HCT116 (cell line): ENCODE measurements around the gene IQCF6. TPM values are rescaled to one million over a fixed set of nuclear protein-coding genes. Genes with fewer than 3 reads are reported as not detected.

Experiments used
- ATAC-seq: fragments of 200-7000 bp; cut with Tn5 transposase; 2 replicates; pipeline ENCODE4 v1.9.1; 2020; ENCODE audit warnings: mild to moderate bottlenecking, moderate library complexity
- Bru-seq: library from RNA; stranded (reverse); fragments of 400-500 nt; gene quantifications from one replicate; lab custom pipeline; 2021; lab: Mats Ljungman, UMichigan
- BruChase-seq, 2 experiments: library from RNA; stranded (reverse); fragments of 400-500 nt; gene quantifications; one replicate each; lab custom pipeline; 2021; lab: Mats Ljungman, UMichigan
- BruUV-seq: library from RNA; stranded (reverse); fragments of 400-500 nt; replicated peaks from 2 replicates; lab custom pipeline; 2021; lab: Mats Ljungman, UMichigan
- CTCF ChIA-PET: fragments of 300-600 bp; sonication (Branson Sonifier 250); formaldehyde crosslinking; loops from one replicate; lab custom pipeline; 2021; ENCODE audit warnings: antibody characterized with exemption; lab: Charles Lee
- POLR2A ChIA-PET: fragments of 300-600, 350-600 bp; sonication (Branson Sonifier 250); formaldehyde crosslinking; loops from one replicate; lab custom pipeline; 2021; ENCODE audit warnings: antibody characterized with exemption; lab: Charles Lee
- RAD21 ChIA-PET, 2 experiments: fragments of 300-600 bp; sonication (Branson Sonifier 250); formaldehyde crosslinking; loops; one replicate each; lab custom pipeline; 2023; ENCODE audit warnings: low total read pairs in 2 of 2; ENCODE audit not compliant: uncharacterized antibody in 2 of 2, unreplicated experiment in 2 of 2, low non-redundant PET in 1 of 2; lab: Charles Lee
- DNase-seq: peaks from one replicate; pipeline ENCODE4 v3.0.0-alpha.2; 2010; ENCODE audit warnings: low read depth, low spot score
- H2AFZ ChIP-seq: fragments of 200-600 bp; shearing (Covaris generic), sonication (generic); 2 replicates; pipeline ENCODE4 v1.6.1; 2017; ENCODE audit warnings: low read depth, mixed run types, mixed read lengths, antibody characterized with exemption, low read length; ENCODE audit not compliant: poor library complexity, severe bottlenecking
- H3K27ac ChIP-seq: 2 replicates; pipeline ENCODE4 v1.5.1; 2012; ENCODE audit warnings: low read depth, low read length
- H3K27me3 ChIP-seq: fragments of 200-600 bp; sonication (generic); 2 replicates; pipeline ENCODE4 v1.6.1; 2016; ENCODE audit warnings: mixed run types, low read length, mixed read lengths; ENCODE audit not compliant: insufficient read depth
- H3K36me3 ChIP-seq, 2 experiments: fragments of 200-500 bp in 1 of 2; fragments of 200-600 bp in 1 of 2; sonication (Bioruptor generic) in 1 of 2; sonication (generic) in 1 of 2; 2 replicates each; pipeline versions ENCODE4 v1.5.1 to v1.6.1; 2014 to 2016; ENCODE audit warnings: low read length in 2 of 2, inconsistent platforms in 1 of 2, mixed read lengths in 1 of 2, mixed run types in 1 of 2; ENCODE audit not compliant: insufficient read depth in 2 of 2, control insufficient read depth in 1 of 2
- H3K4me1 ChIP-seq, 2 experiments: fragments of 200-600 bp in 1 of 2; sonication (generic) in 1 of 2; 2 replicates each; pipeline versions ENCODE4 v1.5.1 to v1.6.1; 2012 to 2017; ENCODE audit warnings: low read length in 2 of 2, inconsistent platforms in 1 of 2, mild to moderate bottlenecking in 1 of 2, mixed read lengths in 1 of 2, mixed run types in 1 of 2, moderate library complexity in 1 of 2; ENCODE audit not compliant: insufficient read depth in 2 of 2, control insufficient read depth in 1 of 2
- H3K4me2 ChIP-seq: fragments of 200-600 bp; sonication (generic); 2 replicates; pipeline ENCODE4 v1.6.1; 2017; ENCODE audit warnings: mixed run types, low read length, mixed read lengths
- H3K4me3 ChIP-seq, 2 experiments: fragments of 200-600 bp in 1 of 2; sonication (generic) in 1 of 2; replicated peaks in 1 of 2; 2 replicates each; pipeline ENCODE4 v1.5.1; 2011 to 2016; ENCODE audit warnings: low read length in 2 of 2, control low read depth in 1 of 2, low read depth in 1 of 2, mild to moderate bottlenecking in 1 of 2, mixed read lengths in 1 of 2, mixed run types in 1 of 2
- H3K79me2 ChIP-seq: fragments of 200-600 bp; sonication (generic); 2 replicates; pipeline ENCODE4 v1.6.1; 2017; ENCODE audit warnings: mild to moderate bottlenecking, mixed run types, low read length, moderate library complexity, mixed read lengths; ENCODE audit not compliant: insufficient read depth
- H3K9ac ChIP-seq: fragments of 200-600 bp; sonication (generic); 2 replicates; pipeline ENCODE4 v1.6.1; 2016; ENCODE audit warnings: low read length, mixed read lengths
- H3K9me2 ChIP-seq: fragments of 200-600 bp; sonication (generic), shearing (Covaris generic); 2 replicates; pipeline ENCODE4 v1.6.1; 2017; ENCODE audit warnings: mixed run types, mild to moderate bottlenecking, moderate library complexity; ENCODE audit not compliant: insufficient read depth
- H3K9me3 ChIP-seq, 2 experiments: fragments of 200-500 bp in 1 of 2; fragments of 200-600 bp in 1 of 2; sonication (Bioruptor generic) in 1 of 2; sonication (generic) in 1 of 2; 2 replicates each; pipeline ENCODE4 v1.6.1; 2014 to 2017; ENCODE audit warnings: low read length in 2 of 2, mixed read lengths in 2 of 2, inconsistent platforms in 1 of 2, low read depth in 1 of 2, mild to moderate bottlenecking in 1 of 2, mixed run types in 1 of 2, moderate library complexity in 1 of 2; ENCODE audit not compliant: control insufficient read depth in 1 of 2, insufficient read depth in 1 of 2
- H4K20me1 ChIP-seq: fragments of 200-600 bp; sonication (generic), shearing (Covaris generic); 2 replicates; pipeline ENCODE4 v1.6.1; 2017; ENCODE audit warnings: mixed run types, mild to moderate bottlenecking, moderate library complexity; ENCODE audit not compliant: insufficient read depth
- CEBPB ChIP-seq: IDR thresholded peaks from 2 replicates; pipeline ENCODE4 v1.6.1; 2012; ENCODE audit warnings: low read depth
- EZH2phosphoT487 ChIP-seq: fragments of 200-600 bp; IDR thresholded peaks from 2 replicates; pipeline ENCODE4 v1.6.1; 2018; ENCODE audit warnings: antibody characterized with exemption, borderline replicate concordance
- REST ChIP-seq: IDR thresholded peaks from 2 replicates; pipeline ENCODE4 v1.6.1; 2012; ENCODE audit warnings: low read depth
- SIN3A ChIP-seq: IDR thresholded peaks from 2 replicates; pipeline ENCODE4 v1.6.1; 2012; ENCODE audit warnings: low read depth
- SP1 ChIP-seq: IDR thresholded peaks from 2 replicates; pipeline ENCODE4 v1.6.1; 2012; ENCODE audit warnings: low read depth
- YY1 ChIP-seq: IDR thresholded peaks from 2 replicates; pipeline ENCODE4 v1.6.1; 2011; ENCODE audit warnings: low read length, low read depth, moderate library complexity, mild to moderate bottlenecking; ENCODE audit not compliant: insufficient replicate concordance; ENCODE audit errors: extremely low read depth
- ZBTB33 ChIP-seq: IDR thresholded peaks from 2 replicates; pipeline ENCODE4 v1.6.1; 2011; ENCODE audit warnings: mild to moderate bottlenecking, low read length, moderate library complexity; ENCODE audit not compliant: insufficient replicate concordance; ENCODE audit errors: extremely low read depth
- ZNF274 ChIP-seq: fragments of 200-500 bp; sonication (Bioruptor generic); IDR thresholded peaks from 2 replicates; pipeline ENCODE4 v1.6.1; 2014; ENCODE audit warnings: mild to moderate bottlenecking, low read depth, low read length, inconsistent platforms
- intact Hi-C: fragments of 100-400 bp; cut with micrococcal nuclease; formaldehyde crosslinking; loops from 2 replicates; pipeline ENCODE4 v1.10.0; 2022
- long read RNA-seq: library from polyadenylated mRNA; unstranded; transcript quantifications from one replicate; pipeline ENCODE4 v2.0.0, GENCODE V29; 2021; ENCODE audit not compliant: unreplicated experiment
- polyA plus RNA-seq: library from polyadenylated mRNA; unstranded; fragments of >200 nt; gene quantifications from 2 replicates; pipeline ENCODE4 v1.2.1, GENCODE V29; 2012; ENCODE audit warnings: missing spikeins
- total RNA-seq: library from RNA; stranded (reverse); gene quantifications from one replicate; pipeline ENCODE4 v1.2.1, GENCODE V29; 2021; ENCODE audit not compliant: unreplicated experiment

IQCF6 gene
- total RNA-seq (not detected), Bru-seq, nascent RNA (not detected), BruChase-seq, experiment 1, labeled RNA remaining after a 6-hour chase (not detected), BruChase-seq, experiment 2, labeled RNA remaining after a 2-hour chase (not detected)
- polyA plus RNA-seq, result not detected in 2 replicates
- long read RNA-seq, result 0 reads

GRCh38 chr3:51779137-51779536 is at the start of gene IQCF6:
IQCF6 (minus strand) TSS chr3:51779237; CDS start chr3:51779224, 13 bp downstream.
- TF ChIP-seq YY1 (no peak), ZNF274 (no peak), REST (no peak), ZBTB33 (no peak), SP1 (no peak), EZH2phosphoT487 (no peak), CEBPB (no peak), SIN3A (no peak)
- Histone ChIP-seq H3K4me3 (no peak within 1 kb of the TSS), H3K4me1 (no peaks in the 10 kb centered on the region), H4K20me1 (no peaks in the 10 kb centered on the region), H3K9me2 (no peaks in the 10 kb centered on the region), H3K27me3 (no peaks in the 10 kb centered on the region), H3K9me3 (no peaks in the 10 kb centered on the region), H3K36me3 (no peaks in the 10 kb centered on the region), H3K4me2 (no peak within 1 kb of the TSS), H2AFZ (no peak within 1 kb of the TSS), H3K79me2 (no peaks in the 10 kb centered on the region), H3K9ac (no peak within 1 kb of the TSS), H3K27ac (no peak within 1 kb of the TSS)
- CTCF ChIA-PET, result interaction anchor here (0.7 kb wide), 1 partner anchor 21 kb away, joined by 4 read pairs; no protein-coding TSS in a partner anchor
- BruUV-seq, result no TSS peak
- RAD21 ChIA-PET, result no interaction called here
- POLR2A ChIA-PET, result no interaction called here
- ATAC-seq (no peak), DNase-seq (no peak)
- intact Hi-C loops, result no loop called here
